Testis (tissue), 3 donors: Measurements from ENCODE around the gene SH3RF2. TPM values are rescaled to one million over a fixed set of nuclear protein-coding genes. Genes with fewer than 3 reads are reported as not detected.
A peak's percentile ranks its signal among the peaks of the same experiment; 100 is the strongest.

Source experiments
- DNase-seq: peaks from one replicate; pipeline ENCODE4 v3.0.0-alpha.2; 2019
- H3K27ac ChIP-seq, 2 donors: fragments of 200-600 bp; sonication (generic); one replicate each; pipeline ENCODE4 v1.5.1; 2019
- H3K27me3 ChIP-seq: fragments of 200-600 bp; sonication (generic); one replicate; pipeline ENCODE4 v1.5.1; 2019
- H3K36me3 ChIP-seq: fragments of 200-600 bp; sonication (generic); one replicate; pipeline ENCODE4 v1.5.1; 2017; ENCODE audit warnings: low read depth; ENCODE audit errors: missing control alignments
- H3K4me1 ChIP-seq: fragments of 200-600 bp; sonication (generic); one replicate; pipeline ENCODE4 v1.5.1; 2019
- H3K4me3 ChIP-seq, 2 donors: fragments of 200-600 bp; sonication (generic); one replicate each; pipeline ENCODE4 v1.5.1; 2017 to 2019
- H3K9me3 ChIP-seq: fragments of 200-600 bp; sonication (generic); one replicate; pipeline ENCODE4 v1.5.1; 2017
- CTCF ChIP-seq, 3 experiments: fragments of 450-650 bp in 2 of 3; fragments of 200-600 bp in 1 of 3; sonication (generic) in 1 of 3; IDR thresholded peaks; one replicate each; pipeline ENCODE4 v1.5.1; 2016 to 2019; ENCODE audit warnings: antibody characterized with exemption in 3 of 3, mild to moderate bottlenecking in 2 of 3, moderate library complexity in 1 of 3
- POLR2A ChIP-seq: fragments of 450-650 bp; IDR thresholded peaks from one replicate; pipeline ENCODE4 v1.6.1; 2017; ENCODE audit warnings: antibody characterized with exemption, mild to moderate bottlenecking, moderate library complexity
- WGBS, 2 donors: methylation state at CpG; one replicate each; pipeline ENCODE4 v1.1.5; 2018; 5-methylcytosine and 5-hydroxymethylcytosine counted together
- intact Hi-C: fragments of 100-400 bp; cut with DNase I; formaldehyde crosslinking; loops from one replicate; pipeline ENCODE4 v1.15.1; 2023; ENCODE audit warnings: low total_unique reads
- polyA plus RNA-seq: library from polyadenylated mRNA; stranded (reverse); fragments of 350-450 nt; fragmentation: Illumina TruSeq; extraction: RNeasy Lipid Tissue Mini Kit (QIAGEN cat#74804); gene quantifications from one replicate; pipeline ENCODE4 v1.2.3, GENCODE V29; 2014; ENCODE audit warnings: low read depth, low replicate concordance; ENCODE audit not compliant: insufficient read depth
- total RNA-seq, 2 donors: library from RNA; depleted of rRNA; stranded (reverse); fragments of >200 nt; gene quantifications; one replicate each; pipeline ENCODE4 v1.2.3, GENCODE V29; 2016

The SH3RF2 gene
- total and polyA plus RNA-seq, 3 donors from 2014 or later: 127 to 416 (median 378) TPM

GRCh38 chr5:146084376-146084775 lies 148.0 kb downstream of the SH3RF2 start:
- TF ChIP-seq POLR2A: no peak
- no peak for TF ChIP-seq CTCF (IDR thresholded peaks at IDR 0.05)
- H3K4me1 ChIP-seq: no peaks in the 10 kb centered on the region
- H3K9me3 ChIP-seq: no peaks in the 10 kb centered on the region
- H3K4me3 ChIP-seq: no peak overlapping the region
- no peak for DNase-seq
- H3K27ac ChIP-seq: no peak overlapping the region
- H3K27me3 ChIP-seq: no peaks in the 10 kb centered on the region
- no peaks in the 10 kb centered on the region for H3K36me3 ChIP-seq
- intact Hi-C loops: no loop called here
- WGBS, 2 donors: 93 to 97% methylated on average over 4 of the region's 4 CpGs

DNA sequence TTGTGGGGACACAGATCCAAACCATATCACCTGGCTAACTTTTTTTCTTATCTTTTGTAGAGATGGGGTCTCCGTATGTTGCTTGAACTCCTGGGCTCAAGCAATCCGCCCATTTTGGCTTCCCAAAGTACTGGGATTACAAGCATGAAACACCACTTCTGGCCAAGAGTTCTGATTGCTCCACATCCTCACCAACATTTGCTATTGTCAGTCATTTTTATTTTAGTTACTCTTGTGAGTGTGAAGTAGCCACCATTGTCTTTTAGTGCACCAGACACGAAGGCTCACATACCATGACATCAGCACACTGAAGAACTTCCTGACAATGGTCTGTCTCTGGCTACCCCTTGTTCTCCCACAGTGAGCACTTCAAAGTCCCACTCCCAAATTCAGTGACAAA lies 151.7 kb downstream of the SH3RF2 start:
- intact Hi-C loops: no loop called here
- H3K27me3 ChIP-seq: no peaks in the 10 kb centered on the region
- no peaks in the 10 kb centered on the region for H3K4me1 ChIP-seq
- WGBS, 2 donors: 91 to 97% methylated on average over 3 of the region's 3 CpGs
- H3K36me3 ChIP-seq: no peaks in the 10 kb centered on the region
- no peak for DNase-seq
- H3K4me3 ChIP-seq: no peak overlapping the region
- H3K9me3 ChIP-seq: no peaks in the 10 kb centered on the region
- H3K27ac ChIP-seq: no peak overlapping the region
- TF ChIP-seq POLR2A: no peak
- TF ChIP-seq CTCF (IDR thresholded peaks at IDR 0.05): no peak

- H3K4me3 ChIP-seq: no peak overlapping the region
- DNase-seq: no peak
- H3K36me3 ChIP-seq: no peaks in the 10 kb centered on the region
- H3K27me3 ChIP-seq: no peaks in the 10 kb centered on the region
- intact Hi-C loops: no loop called here
- H3K9me3 ChIP-seq: no peaks in the 10 kb centered on the region
- H3K4me1 ChIP-seq: no peaks in the 10 kb centered on the region
- TF ChIP-seq POLR2A (no peak), CTCF (IDR thresholded peaks at IDR 0.05) (no peak)
- H3K27ac ChIP-seq: no peak overlapping the region
Measured at GRCh38 chr5:146089287-146089686, 152.9 kb downstream of the SH3RF2 start.

- no peak for TF ChIP-seq CTCF (IDR thresholded peaks at IDR 0.05)
- TF ChIP-seq POLR2A: no peak
- Histone ChIP-seq H3K4me1 (no peaks in the 10 kb centered on the region), H3K4me3 (no peak overlapping the region), H3K27me3 (no peaks in the 10 kb centered on the region), H3K36me3 (no peaks in the 10 kb centered on the region), H3K9me3 (no peaks in the 10 kb centered on the region), H3K27ac (no peak overlapping the region)
- WGBS, 2 donors: 86 to 92% methylated on average over 3 of the region's 3 CpGs
- intact Hi-C loops: no loop called here
- DNase-seq: no peak
Measured at GRCh38 chr5:146091881-146092280, 155.5 kb downstream of the SH3RF2 start.

- intact Hi-C loops: no loop called here
Measured at GRCh38 chr5:146098047-146098446, 161.7 kb downstream of the SH3RF2 start.

More at GRCh38 chr5:146098047-146098446, 161.7 kb downstream of the SH3RF2 start:
- DNase-seq: peak; percentile 41
- no peak overlapping the region for H3K27ac ChIP-seq
- H3K4me3 ChIP-seq: no peak overlapping the region
- H3K4me1 ChIP-seq: no peaks in the 10 kb centered on the region
- 64 to 65% methylated on average over 6 of the region's 6 CpGs for WGBS, 2 donors
- TF ChIP-seq POLR2A (no peak), CTCF (IDR thresholded peaks at IDR 0.05) (no peak)
- H3K27me3 ChIP-seq: no peaks in the 10 kb centered on the region
- H3K9me3 ChIP-seq: no peaks in the 10 kb centered on the region
- H3K36me3 ChIP-seq: no peaks in the 10 kb centered on the region
